GM23248 (cell line): ENCODE data around the gene PIP5K1B. TPM values are rescaled to one million over a fixed set of nuclear protein-coding genes. Genes with fewer than 3 reads are reported as not detected.

Experiments used
- DNase-seq: peaks from one replicate; pipeline ENCODE4 v3.0.0-alpha.2; 2015
- H2AFZ ChIP-seq: fragments of 200-600 bp; sonication (generic); 2 replicates; pipeline ENCODE4 v1.6.1; 2016; ENCODE audit warnings: antibody characterized with exemption
- H3F3A ChIP-seq: fragments of 200-600 bp; sonication (generic); 2 replicates; pipeline ENCODE4 v1.6.1; 2016; ENCODE audit warnings: mild to moderate bottlenecking, antibody characterized with exemption, mixed run types; ENCODE audit not compliant: insufficient read depth
- H3K27ac ChIP-seq: fragments of 200-600 bp; sonication (generic); 2 replicates; pipeline ENCODE4 v1.5.1; 2016; ENCODE audit warnings: mild to moderate bottlenecking
- H3K27me3 ChIP-seq: fragments of 200-600 bp; sonication (generic); replicated peaks from 2 replicates; pipeline ENCODE4 v1.6.1; 2016; ENCODE audit warnings: mild to moderate bottlenecking; ENCODE audit not compliant: insufficient read depth
- H3K36me3 ChIP-seq: fragments of 200-600 bp; sonication (generic); 2 replicates; pipeline ENCODE4 v1.6.1; 2016; ENCODE audit warnings: low read depth, mild to moderate bottlenecking
- H3K4me1 ChIP-seq: fragments of 200-600 bp; sonication (generic); 2 replicates; pipeline ENCODE4 v1.6.1; 2016; ENCODE audit warnings: mild to moderate bottlenecking; ENCODE audit not compliant: insufficient read depth
- H3K4me2 ChIP-seq: fragments of 200-600 bp; sonication (generic); one replicate; pipeline ENCODE4 v1.6.1; 2016; ENCODE audit warnings: mild to moderate bottlenecking; ENCODE audit not compliant: unreplicated experiment
- H3K4me3 ChIP-seq: fragments of 200-600 bp; sonication (generic); 2 replicates; pipeline ENCODE4 v1.5.1; 2016; ENCODE audit warnings: mild to moderate bottlenecking
- H3K79me2 ChIP-seq: fragments of 200-600 bp; sonication (generic); 2 replicates; pipeline ENCODE4 v1.6.1; 2016; ENCODE audit warnings: mild to moderate bottlenecking; ENCODE audit not compliant: insufficient read depth
- H3K9ac ChIP-seq: fragments of 200-600 bp; sonication (generic); 2 replicates; pipeline ENCODE4 v1.6.1; 2016; ENCODE audit warnings: mild to moderate bottlenecking
- H3K9me2 ChIP-seq: fragments of 200-600 bp; sonication (generic); 2 replicates; pipeline ENCODE4 v1.6.1; 2016; ENCODE audit warnings: mixed run types, mild to moderate bottlenecking, moderate library complexity; ENCODE audit not compliant: insufficient read depth
- H3K9me3 ChIP-seq: fragments of 200-600 bp; sonication (generic); one replicate; pipeline ENCODE4 v1.6.1; 2017; ENCODE audit warnings: low read depth
- H4K20me1 ChIP-seq: fragments of 200-600 bp; sonication (generic); 2 replicates; pipeline ENCODE4 v1.6.0; 2016; ENCODE audit not compliant: insufficient read depth
- EZH2 ChIP-seq: fragments of 200-600 bp; sonication (generic); IDR thresholded peaks from 2 replicates; pipeline ENCODE4 v1.6.1; 2018; ENCODE audit warnings: antibody characterized with exemption, mild to moderate bottlenecking; ENCODE audit not compliant: insufficient read depth, poor library complexity, severe bottlenecking
- EZH2phosphoT487 ChIP-seq: fragments of 200-600 bp; sonication (generic); IDR thresholded peaks from 2 replicates; pipeline ENCODE4 v1.6.1; 2018; ENCODE audit warnings: antibody characterized with exemption, moderate library complexity, mild to moderate bottlenecking, low read depth; ENCODE audit not compliant: insufficient read depth
- WGBS, 2 experiments: methylation state at CpG; one replicate each; pipeline ENCODE4 v1.1.6; 2015 to 2017; ENCODE audit warnings: low lambda C conversion rate in 2 of 2, low coverage in 1 of 2; ENCODE audit errors: missing lambda C conversion rate in 2 of 2; 5-methylcytosine and 5-hydroxymethylcytosine counted together
- in situ Hi-C: fragments of 300-500 bp; cut with MboI; formaldehyde crosslinking; loops from 2 replicates; pipeline ENCODE4 v1.15.0; 2020
- polyA plus RNA-seq: library from polyadenylated mRNA; unstranded; fragments of >200 nt; fragmentation: Nextera tagmentation; extraction: Ambion mirVana; gene quantifications from 2 replicates; pipeline ENCODE4 v1.2.1, GENCODE V29; 2016
- total RNA-seq: library from RNA; depleted of rRNA; stranded (reverse); fragments of >200 nt; shearing (Covaris generic); gene quantifications from 2 replicates; pipeline ENCODE4 v1.2.3, GENCODE V29; 2014

The PIP5K1B gene
- total and polyA plus RNA-seq, 2 experiments from 2014 or later, result not detected

GRCh38 chr9:68821911-68822310 lies 116.9 kb downstream of the PIP5K1B start:
- 46 to 49% methylated on average over 2 of the region's 2 CpGs for WGBS, 2 experiments
- peak; percentile 5 for DNase-seq
- Histone ChIP-seq H4K20me1 (no peaks in the 10 kb centered on the region), H3K4me2 (no peak overlapping the region), H3K9me3 (no peaks in the 10 kb centered on the region), H3K36me3 (no peaks in the 10 kb centered on the region), H3K9me2 (no peaks in the 10 kb centered on the region), H3F3A (no peaks in the 10 kb centered on the region), H3K9ac (no peak overlapping the region), H3K4me1 (no peaks in the 10 kb centered on the region), H3K27ac (no peak overlapping the region), H3K4me3 (no peak overlapping the region), H3K79me2 (no peaks in the 10 kb centered on the region), H2AFZ (no peak overlapping the region), H3K27me3 (no peaks in the 10 kb centered on the region; the same call in none of the 2 replicates)
- in situ Hi-C loops, result loop anchor here (10.0 kb wide), 1 partner anchor 167 kb away; no protein-coding TSS in a partner anchor
- TF ChIP-seq EZH2phosphoT487, result no peak
- no peak for TF ChIP-seq EZH2

- no peaks in the 10 kb centered on the region; the same call in none of the 2 replicates for H3K27me3 ChIP-seq
- 16 to 20% methylated on average over 6 of the region's 6 CpGs for WGBS, 2 experiments
- H3K4me3 ChIP-seq, result no peak overlapping the region
- H2AFZ ChIP-seq, result no peak overlapping the region
- no peak overlapping the region for H3K4me2 ChIP-seq
- H3K36me3 ChIP-seq, result no peaks in the 10 kb centered on the region
- in situ Hi-C loops, result loop anchor here (10.0 kb wide), 1 partner anchor 168 kb away; no protein-coding TSS in a partner anchor
- no peak for TF ChIP-seq EZH2phosphoT487
- no peaks in the 10 kb centered on the region for H4K20me1 ChIP-seq
- no peaks in the 10 kb centered on the region for H3K9me2 ChIP-seq
- H3K9ac ChIP-seq, result no peak overlapping the region
- H3K27ac ChIP-seq, result no peak overlapping the region
- H3K79me2 ChIP-seq, result no peaks in the 10 kb centered on the region
- H3K9me3 ChIP-seq, result no peaks in the 10 kb centered on the region
- H3F3A ChIP-seq, result no peaks in the 10 kb centered on the region
- DNase-seq, result no peak
- H3K4me1 ChIP-seq, result no peaks in the 10 kb centered on the region
Observed at GRCh38 chr9:68822596-68823165, 117.6 kb downstream of the PIP5K1B start.

- Histone ChIP-seq H3K4me1 (no peaks in the 10 kb centered on the region), H3K9me3 (no peaks in the 10 kb centered on the region), H3K36me3 (no peaks in the 10 kb centered on the region), H3K9ac (no peak overlapping the region), H3K27ac (no peak overlapping the region), H3F3A (no peaks in the 10 kb centered on the region), H3K4me3 (no peak overlapping the region), H4K20me1 (no peaks in the 10 kb centered on the region), H3K9me2 (no peaks in the 10 kb centered on the region), H3K4me2 (no peak overlapping the region), H3K79me2 (no peaks in the 10 kb centered on the region), H3K27me3 (no peaks in the 10 kb centered on the region; the same call in 1 of the 2 replicates), H2AFZ (no peak overlapping the region)
- WGBS, 2 experiments, result 12 to 17% methylated on average over 9 of the region's 9 CpGs
- TF ChIP-seq EZH2, result no peak
- TF ChIP-seq EZH2phosphoT487, result no peak
- in situ Hi-C loops, result loop anchor here (10.0 kb wide), 1 partner anchor 171 kb away; no protein-coding TSS in a partner anchor
- no peak for DNase-seq
Observed at GRCh38 chr9:68825762-68826472, 120.9 kb downstream of the PIP5K1B start.

- Histone ChIP-seq H3K4me3 (no peak overlapping the region), H3K4me2 (no peak overlapping the region), H3K79me2 (no peaks in the 10 kb centered on the region), H4K20me1 (no peaks in the 10 kb centered on the region), H3K27ac (no peak overlapping the region), H3K9me2 (no peaks in the 10 kb centered on the region), H3K27me3 (no peaks in the 10 kb centered on the region; the same call in 1 of the 2 replicates), H2AFZ (no peak overlapping the region), H3K9ac (no peak overlapping the region), H3F3A (no peaks in the 10 kb centered on the region), H3K4me1 (no peaks in the 10 kb centered on the region), H3K9me3 (no peaks in the 10 kb centered on the region), H3K36me3 (no peaks in the 10 kb centered on the region)
- DNase-seq, result no peak
- TF ChIP-seq EZH2, result no peak
- no peak for TF ChIP-seq EZH2phosphoT487
- in situ Hi-C loops, result loop anchor here (10.0 kb wide), 1 partner anchor 173 kb away; no protein-coding TSS in a partner anchor
- WGBS, 2 experiments, result 43 to 44% methylated on average over 14 of the region's 14 CpGs
Observed at GRCh38 chr9:68827837-68828744, 123.1 kb downstream of the PIP5K1B start.
